ENCODE results near the gene TTC16. TPM values are rescaled to one million over a fixed set of nuclear protein-coding genes. Genes with fewer than 3 reads are reported as not detected.

The TTC16 gene
- total RNA-seq, 1 donor from 2014 or later = not detected

- Histone ChIP-seq H3K27me3 (ENCODE audit: control insufficient read depth, insufficient read depth, low read length) (no peaks in the 10 kb centered on the region), H3K4me3 (ENCODE audit: low read depth, low read length) (no peak overlapping the region), H3K36me3 (ENCODE audit: control insufficient read depth, insufficient read depth, low read length) (no peaks in the 10 kb centered on the region)
- TF ChIP-seq, protein P1, sequence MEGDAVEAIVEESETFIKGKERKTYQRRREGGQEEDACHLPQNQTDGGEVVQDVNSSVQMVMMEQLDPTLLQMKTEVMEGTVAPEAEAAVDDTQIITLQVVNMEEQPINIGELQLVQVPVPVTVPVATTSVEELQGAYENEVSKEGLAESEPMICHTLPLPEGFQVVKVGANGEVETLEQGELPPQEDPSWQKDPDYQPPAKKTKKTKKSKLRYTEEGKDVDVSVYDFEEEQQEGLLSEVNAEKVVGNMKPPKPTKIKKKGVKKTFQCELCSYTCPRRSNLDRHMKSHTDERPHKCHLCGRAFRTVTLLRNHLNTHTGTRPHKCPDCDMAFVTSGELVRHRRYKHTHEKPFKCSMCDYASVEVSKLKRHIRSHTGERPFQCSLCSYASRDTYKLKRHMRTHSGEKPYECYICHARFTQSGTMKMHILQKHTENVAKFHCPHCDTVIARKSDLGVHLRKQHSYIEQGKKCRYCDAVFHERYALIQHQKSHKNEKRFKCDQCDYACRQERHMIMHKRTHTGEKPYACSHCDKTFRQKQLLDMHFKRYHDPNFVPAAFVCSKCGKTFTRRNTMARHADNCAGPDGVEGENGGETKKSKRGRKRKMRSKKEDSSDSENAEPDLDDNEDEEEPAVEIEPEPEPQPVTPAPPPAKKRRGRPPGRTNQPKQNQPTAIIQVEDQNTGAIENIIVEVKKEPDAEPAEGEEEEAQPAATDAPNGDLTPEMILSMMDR (IDR thresholded peaks at IDR 0.05; ENCODE audit: insufficient read depth, low read length, severe bottlenecking) = no peak
- FAIRE-seq (no peak), DNase-seq (ENCODE audit: low read depth) (no peak)
Measured at GRCh38 chr9:127700140-127700539, 15.7 kb upstream of the TTC16 start.

GRCh38 chr9:127700594-127701255 is 15.2 kb upstream of the TTC16 start:
- no peaks in the 10 kb centered on the region for H3K27me3 ChIP-seq (ENCODE audit: control insufficient read depth, insufficient read depth, low read length)
- DNase-seq (ENCODE audit: low read depth) = no peak
- H3K36me3 ChIP-seq (ENCODE audit: control insufficient read depth, insufficient read depth, low read length) = no peaks in the 10 kb centered on the region
- FAIRE-seq = no peak
- TF ChIP-seq, protein P1 (IDR thresholded peaks at IDR 0.05; ENCODE audit: insufficient read depth, low read length, severe bottlenecking) = no peak
- no peak overlapping the region for H3K4me3 ChIP-seq (ENCODE audit: low read depth, low read length)

DNA sequence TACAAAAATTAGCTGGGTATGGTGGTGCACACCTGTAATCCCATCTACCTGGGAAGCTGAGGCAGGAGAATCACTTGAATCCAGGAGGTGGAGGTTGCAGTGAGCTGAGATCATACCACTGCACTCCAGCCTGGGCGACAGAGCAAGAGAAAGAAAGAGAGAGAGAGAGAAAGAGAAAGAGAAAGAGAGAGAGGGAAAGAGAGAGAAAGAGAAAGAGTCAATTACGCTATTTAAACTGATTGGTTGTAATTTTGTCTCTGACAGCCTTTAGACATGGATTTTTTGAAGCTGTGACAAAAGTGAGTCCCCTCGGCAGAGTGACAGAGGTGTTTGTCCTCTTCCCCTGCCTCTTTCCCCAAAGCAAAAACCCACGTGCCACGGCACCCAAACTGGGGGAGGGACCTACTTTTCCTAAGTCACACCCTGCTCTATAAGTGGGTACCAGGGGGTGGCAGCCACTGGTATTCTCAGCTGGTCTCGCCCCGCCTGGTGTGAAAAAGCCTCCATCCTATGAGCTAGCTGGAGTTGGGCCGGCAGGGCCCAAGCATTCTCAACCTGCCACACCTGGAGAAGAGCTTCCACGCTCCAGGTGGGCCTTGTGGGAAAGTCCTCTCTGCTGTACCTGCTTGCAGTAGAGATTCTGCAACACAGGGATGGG is 12.5 kb upstream of the TTC16 start:
- Histone ChIP-seq H3K36me3 (ENCODE audit: control insufficient read depth, insufficient read depth, low read length) (no peaks in the 10 kb centered on the region), H3K4me3 (ENCODE audit: low read depth, low read length) (no peak overlapping the region), H3K27me3 (ENCODE audit: control insufficient read depth, insufficient read depth, low read length) (no peaks in the 10 kb centered on the region)
- FAIRE-seq (no peak), DNase-seq (ENCODE audit: low read depth) (no peak)
- TF ChIP-seq, protein P1 (IDR thresholded peaks at IDR 0.05; ENCODE audit: insufficient read depth, low read length, severe bottlenecking) = no peak

- Histone ChIP-seq H3K36me3 (ENCODE audit: control insufficient read depth, insufficient read depth, low read length) (no peaks in the 10 kb centered on the region), H3K4me3 (ENCODE audit: low read depth, low read length) (no peak overlapping the region), H3K27me3 (ENCODE audit: control insufficient read depth, insufficient read depth, low read length) (no peaks in the 10 kb centered on the region)
- DNase-seq (ENCODE audit: low read depth) (no peak), FAIRE-seq (peak; percentile 50)
- TF ChIP-seq, protein P1 (IDR thresholded peaks at IDR 0.05; ENCODE audit: insufficient read depth, low read length, severe bottlenecking) = no peak
Measured at GRCh38 chr9:127705577-127706379, 10.1 kb upstream of the TTC16 start.

DNA sequence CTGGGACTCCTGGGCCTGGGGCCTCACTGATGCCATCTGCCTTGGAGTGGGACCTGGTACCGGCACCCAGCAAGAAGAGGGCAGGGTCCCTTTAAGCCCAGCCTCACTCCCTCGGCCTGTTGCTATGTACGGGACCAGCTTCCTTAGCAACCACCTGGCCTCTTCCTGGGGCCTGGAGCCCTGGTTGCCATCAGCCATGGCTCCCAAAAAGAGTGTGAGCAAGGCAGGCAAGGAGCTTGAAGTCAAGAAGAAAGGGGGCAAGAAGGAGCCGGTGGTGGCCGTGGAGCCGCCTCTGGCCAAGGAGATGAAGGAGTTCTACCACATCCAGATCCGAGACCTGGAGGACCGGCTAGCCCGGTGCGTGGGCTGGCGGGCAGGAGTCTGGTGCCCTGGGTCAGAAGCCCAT is 9.0 kb upstream of the TTC16 start, which contains the start of gene CFAP157:
Gene CFAP157 (plus strand): TSS at position 153 of the 406 bp plus-strand sequence. CDS start 44 bp downstream, at position 197.
- Histone ChIP-seq H3K27me3 (ENCODE audit: control insufficient read depth, insufficient read depth, low read length) (no peaks in the 10 kb centered on the region), H3K4me3 (ENCODE audit: low read depth, low read length) (no peak within 1 kb of the TSS), H3K36me3 (ENCODE audit: control insufficient read depth, insufficient read depth, low read length) (no peaks in the 10 kb centered on the region)
- DNase-seq (ENCODE audit: low read depth) (peak; percentile 22), FAIRE-seq (no peak)
- TF ChIP-seq, protein P1 (IDR thresholded peaks at IDR 0.05; ENCODE audit: insufficient read depth, low read length, severe bottlenecking) = no peak
